Neural crest cell (in vitro differentiated cells): ENCODE data around the gene EDIL3. TPM values are rescaled to one million over a fixed set of nuclear protein-coding genes. Genes with fewer than 3 reads are reported as not detected.

Experiments used
- DNase-seq: peaks from one replicate; pipeline ENCODE4 v3.0.0; 2021; ENCODE audit warnings: low read depth, mixed read lengths, low spot score
- H3K27ac Mint-ChIP-seq: one replicate; pipeline ENCODE4 v1.8.0; 2021; ENCODE audit warnings: mild to moderate bottlenecking, mixed read lengths; ENCODE audit not compliant: unreplicated experiment
- H3K27me3 Mint-ChIP-seq: 2 replicates; pipeline ENCODE4 v1.8.0; 2021; ENCODE audit warnings: low read depth, mild to moderate bottlenecking, mixed read lengths
- H3K36me3 Mint-ChIP-seq: 2 replicates; pipeline ENCODE4 v1.8.0; 2021; ENCODE audit warnings: low read depth, mild to moderate bottlenecking, mixed read lengths
- H3K4me1 Mint-ChIP-seq: 2 replicates; pipeline ENCODE4 v1.8.0; 2021; ENCODE audit warnings: mixed read lengths
- H3K4me3 Mint-ChIP-seq: one replicate; pipeline ENCODE4 v1.8.0; 2021; ENCODE audit warnings: mild to moderate bottlenecking, mixed read lengths
- H3K9me3 Mint-ChIP-seq: 2 replicates; pipeline ENCODE4 v1.8.0; 2021; ENCODE audit warnings: mixed read lengths
- total RNA-seq: library from RNA; stranded (reverse); gene quantifications from 2 replicates; pipeline ENCODE4 v1.2.1, GENCODE V29; 2021
- TF ChIP-seq, protein P1 (sequence below): fragments of 200-600 bp; sonication (generic); conservative IDR thresholded peaks from 2 replicates; pipeline ENCODE4 v1.5.0; 2021; ENCODE audit warnings: antibody characterized with exemption, mild to moderate bottlenecking

EDIL3 gene
- total RNA-seq, 1 donor from 2014 or later, result 1.2 TPM

DNA sequence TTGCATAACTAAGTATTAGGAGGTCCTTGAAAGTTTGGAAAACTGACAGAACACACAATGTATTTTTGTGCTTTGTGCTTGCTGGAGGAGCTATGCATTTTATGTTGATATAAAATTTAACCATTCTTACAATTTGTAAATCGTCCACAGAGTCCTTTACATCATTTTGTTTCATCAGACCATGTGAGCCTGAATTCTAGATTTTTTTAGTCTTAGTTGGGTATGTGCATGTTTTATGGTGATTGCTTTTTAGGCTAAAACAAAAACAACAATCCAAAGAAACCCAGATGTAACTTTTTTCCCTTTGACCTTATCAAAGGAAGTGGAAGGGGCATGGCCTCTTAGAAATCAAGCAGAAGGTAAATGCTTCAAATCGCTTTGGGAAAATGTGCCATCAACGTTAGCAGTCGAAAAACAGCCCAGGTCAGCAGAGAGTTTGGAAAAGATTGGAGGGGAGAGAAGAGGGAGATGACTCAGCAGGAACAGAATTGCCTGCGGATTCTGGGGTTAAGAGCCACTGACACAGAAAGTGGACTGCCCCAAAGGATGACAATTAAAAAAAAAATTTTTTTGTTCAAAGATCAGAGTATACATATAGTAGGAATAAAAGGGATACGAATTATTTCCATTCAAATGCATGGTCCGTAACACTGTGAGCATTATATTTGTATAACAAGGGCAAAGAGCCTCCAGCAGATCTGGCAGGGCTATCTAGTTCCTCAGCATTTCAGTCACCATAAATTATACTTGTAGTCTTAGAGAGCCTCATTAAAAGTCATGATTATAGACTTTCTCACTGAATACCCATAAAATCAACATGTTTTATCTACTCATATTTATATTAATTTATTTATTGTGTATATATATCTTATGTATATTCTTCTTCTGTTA, 410.5 kb downstream of the EDIL3 start:
- no peak overlapping the region for H3K4me3 Mint-ChIP-seq

DNA sequence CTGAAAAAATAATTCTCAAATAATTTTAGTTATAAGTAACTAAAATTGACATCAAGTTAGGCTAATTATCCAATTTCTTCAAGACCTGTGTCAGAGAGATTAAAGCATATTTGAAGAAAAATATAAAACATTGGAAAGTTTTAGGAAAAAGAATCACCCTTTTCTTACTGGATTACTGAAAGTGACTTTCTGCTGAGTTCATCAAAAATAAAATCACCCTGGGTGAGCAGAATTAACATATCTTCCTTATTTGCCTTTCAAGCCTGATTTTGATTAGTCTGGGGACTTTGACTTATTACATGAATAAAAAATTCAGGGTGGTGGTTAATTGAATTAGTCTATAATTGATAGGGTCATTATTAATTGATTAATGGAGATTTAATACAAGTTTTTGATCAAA, 411.8 kb downstream of the EDIL3 start:
- Mint-ChIP-seq H3K9me3 (no peaks in the 10 kb centered on the region), H3K36me3 (no peaks in the 10 kb centered on the region), H3K4me1 (peaks cover 24% of the 10 kb centered on the region), H3K27ac (no peak overlapping the region), H3K27me3 (no peaks in the 10 kb centered on the region), H3K4me3 (no peak overlapping the region)
- no peak for DNase-seq
- TF ChIP-seq, protein P1, sequence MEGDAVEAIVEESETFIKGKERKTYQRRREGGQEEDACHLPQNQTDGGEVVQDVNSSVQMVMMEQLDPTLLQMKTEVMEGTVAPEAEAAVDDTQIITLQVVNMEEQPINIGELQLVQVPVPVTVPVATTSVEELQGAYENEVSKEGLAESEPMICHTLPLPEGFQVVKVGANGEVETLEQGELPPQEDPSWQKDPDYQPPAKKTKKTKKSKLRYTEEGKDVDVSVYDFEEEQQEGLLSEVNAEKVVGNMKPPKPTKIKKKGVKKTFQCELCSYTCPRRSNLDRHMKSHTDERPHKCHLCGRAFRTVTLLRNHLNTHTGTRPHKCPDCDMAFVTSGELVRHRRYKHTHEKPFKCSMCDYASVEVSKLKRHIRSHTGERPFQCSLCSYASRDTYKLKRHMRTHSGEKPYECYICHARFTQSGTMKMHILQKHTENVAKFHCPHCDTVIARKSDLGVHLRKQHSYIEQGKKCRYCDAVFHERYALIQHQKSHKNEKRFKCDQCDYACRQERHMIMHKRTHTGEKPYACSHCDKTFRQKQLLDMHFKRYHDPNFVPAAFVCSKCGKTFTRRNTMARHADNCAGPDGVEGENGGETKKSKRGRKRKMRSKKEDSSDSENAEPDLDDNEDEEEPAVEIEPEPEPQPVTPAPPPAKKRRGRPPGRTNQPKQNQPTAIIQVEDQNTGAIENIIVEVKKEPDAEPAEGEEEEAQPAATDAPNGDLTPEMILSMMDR, result no peak

More for the DNA sequence above, 410.5 kb downstream of the EDIL3 start:
- Mint-ChIP-seq H3K9me3 (no peaks in the 10 kb centered on the region), H3K36me3 (no peaks in the 10 kb centered on the region), H3K4me1 (peaks cover 24% of the 10 kb centered on the region), H3K27ac (peak overlapping the region; percentile 31), H3K27me3 (no peaks in the 10 kb centered on the region)
- DNase-seq, result no peak
- TF ChIP-seq, protein P1, result no peak

DNA sequence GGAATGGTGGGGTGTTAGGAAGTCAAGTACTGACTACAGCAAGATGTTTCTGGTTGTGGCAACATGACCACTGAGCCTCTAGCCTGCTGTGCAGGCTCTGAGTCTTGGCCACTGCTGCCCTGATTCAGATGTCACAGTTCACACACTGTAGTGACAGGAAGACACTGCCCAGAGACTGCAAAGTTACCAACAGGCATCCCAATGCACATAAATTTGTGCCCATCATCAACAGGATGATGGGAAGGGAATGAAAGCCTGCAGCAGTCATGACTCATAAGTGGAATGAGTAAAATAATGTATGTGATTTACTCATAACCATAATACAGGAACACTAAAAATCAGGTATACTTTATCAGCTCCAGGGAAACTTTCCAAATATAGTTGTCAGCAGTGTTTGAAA, 412.4 kb downstream of the EDIL3 start:
- no peaks in the 10 kb centered on the region for H3K36me3 Mint-ChIP-seq
- H3K4me3 Mint-ChIP-seq, result no peak overlapping the region
- H3K27me3 Mint-ChIP-seq, result no peaks in the 10 kb centered on the region
- H3K27ac Mint-ChIP-seq, result no peak overlapping the region
- H3K4me1 Mint-ChIP-seq, result peaks cover 24% of the 10 kb centered on the region
- TF ChIP-seq, protein P1, result no peak
- DNase-seq, result no peak
- no peaks in the 10 kb centered on the region for H3K9me3 Mint-ChIP-seq

DNA sequence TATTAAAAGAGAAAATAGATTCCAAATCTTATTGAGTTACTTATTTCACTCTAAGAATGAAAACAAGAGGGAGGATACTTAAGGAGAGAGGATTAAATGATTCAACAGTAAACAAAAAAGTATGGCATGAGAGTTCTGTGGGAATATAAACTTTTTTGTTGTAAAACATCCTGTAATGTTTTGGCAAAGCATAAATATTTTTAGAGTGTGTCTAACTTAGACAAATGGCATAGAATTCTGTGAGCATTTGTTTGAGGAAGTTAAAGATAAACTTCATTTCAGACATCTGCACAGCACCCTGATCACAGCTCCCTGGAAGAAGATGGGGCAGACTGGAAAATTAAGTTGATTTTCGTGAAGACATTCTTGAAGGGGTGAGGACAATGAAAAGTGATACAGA, 417.3 kb downstream of the EDIL3 start:
- Mint-ChIP-seq H3K9me3 (no peaks in the 10 kb centered on the region), H3K27ac (no peak overlapping the region), H3K4me3 (no peak overlapping the region), H3K36me3 (no peaks in the 10 kb centered on the region), H3K27me3 (no peaks in the 10 kb centered on the region), H3K4me1 (peaks cover 6% of the 10 kb centered on the region)
- no peak for DNase-seq
- TF ChIP-seq, protein P1, result no peak

DNA sequence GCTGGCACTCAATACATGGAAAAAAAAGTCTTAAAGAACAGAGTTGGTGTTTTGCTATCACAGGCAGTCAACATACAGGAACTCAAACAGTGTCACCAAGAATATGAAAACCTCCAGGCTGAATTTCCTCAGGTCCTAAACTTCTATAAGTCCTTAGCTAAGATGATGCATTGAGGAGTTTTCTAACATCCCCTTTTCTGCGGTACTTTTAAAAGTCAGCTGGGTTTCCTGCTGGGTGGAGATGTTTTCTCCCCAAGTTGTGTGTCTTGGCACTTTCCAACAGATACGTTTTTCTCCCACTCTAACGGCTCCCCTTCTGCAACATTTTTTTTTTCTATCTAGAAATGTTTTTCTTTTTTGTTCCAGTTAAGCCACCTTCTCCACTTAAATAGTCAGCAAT, 419.2 kb downstream of the EDIL3 start:
- Mint-ChIP-seq H3K36me3 (no peaks in the 10 kb centered on the region), H3K27me3 (no peaks in the 10 kb centered on the region), H3K9me3 (no peaks in the 10 kb centered on the region), H3K4me1 (no peaks in the 10 kb centered on the region), H3K27ac (no peak overlapping the region), H3K4me3 (no peak overlapping the region)
- DNase-seq, result no peak
- TF ChIP-seq, protein P1, result no peak
